GM12878 (cell line): ENCODE results near the gene TSKU. TPM values are rescaled to one million over a fixed set of nuclear protein-coding genes. Genes with fewer than 3 reads are reported as not detected.

Experiments
- ATAC-seq: fragments of 200-7000 bp; cut with Tn5 transposase; 3 replicates; pipeline ENCODE4 v1.9.1; 2020; ENCODE audit warnings: mild to moderate bottlenecking, moderate library complexity
- BruUV-seq: library from RNA; stranded (reverse); fragments of 400-500 nt; replicated peaks from 2 replicates; lab custom pipeline; 2021; lab: Mats Ljungman, UMichigan
- CTCF ChIA-PET: fragments of 300-600 bp; sonication (Branson Sonifier 250); formaldehyde crosslinking; extraction: SDS; loops from one replicate; lab custom pipeline; 2021; ENCODE audit warnings: inconsistent platforms; lab: Yijun Ruan, JAX
- POLR2A ChIA-PET: fragments of 350-600 bp; formaldehyde crosslinking; extraction: SDS; loops from one replicate; lab custom pipeline; 2021; ENCODE audit warnings: inconsistent platforms; lab: Charles Lee
- RAD21 ChIA-PET: fragments of 300-600 bp; sonication (Branson Sonifier 250); formaldehyde crosslinking; loops from one replicate; lab custom pipeline; 2023; ENCODE audit warnings: antibody characterized with exemption; ENCODE audit not compliant: unreplicated experiment; lab: Charles Lee
- SMC1A ChIA-PET: fragments of 300-600 bp; sonication (Branson Sonifier 250); formaldehyde crosslinking; loops from one replicate; lab custom pipeline; 2023; ENCODE audit not compliant: unreplicated experiment, uncharacterized antibody; lab: Charles Lee
- DNase-seq: peaks from one replicate; pipeline ENCODE4 v3.0.0-alpha.2; 2011; ENCODE audit warnings: low read depth, low spot score
- FAIRE-seq: peaks from 3 replicates; lab custom pipeline; 2011; peaks lifted over from hg19 to GRCh38; lab: Jason Lieb, UNC
- H2AFZ ChIP-seq: 2 replicates; pipeline ENCODE4 v1.6.0; 2011; ENCODE audit warnings: low read depth, low read length, control low read depth; ENCODE audit not compliant: control insufficient read depth
- H3K27ac ChIP-seq: 2 replicates; pipeline ENCODE4 v1.5.1; 2011; ENCODE audit warnings: control low read depth; ENCODE audit not compliant: control insufficient read depth, insufficient read depth
- H3K27me3 ChIP-seq, 2 experiments: replicated peaks in 1 of 2; 2 replicates each; pipeline versions ENCODE4 v1.6.0 to v1.6.1; 2011; ENCODE audit warnings: low read length in 1 of 2; ENCODE audit not compliant: control insufficient read depth in 2 of 2, insufficient read depth in 2 of 2
- H3K36me3 ChIP-seq, 2 experiments: 2 replicates each; pipeline ENCODE4 v1.5.1; 2011; ENCODE audit warnings: low read length in 1 of 2; ENCODE audit not compliant: control insufficient read depth in 2 of 2, insufficient read depth in 2 of 2
- H3K4me1 ChIP-seq: 2 replicates; pipeline ENCODE4 v1.6.1; 2011; ENCODE audit warnings: mild to moderate bottlenecking, low read length, moderate library complexity, mixed read lengths; ENCODE audit not compliant: control insufficient read depth, insufficient read depth
- H3K4me2 ChIP-seq: 2 replicates; pipeline ENCODE4 v1.6.0; 2011; ENCODE audit warnings: control low read depth; ENCODE audit not compliant: control insufficient read depth, insufficient read depth
- H3K4me3 ChIP-seq: fragments of 200-600 bp; sonication (generic); 2 replicates; pipeline ENCODE4 v1.5.1; 2016
- H3K79me2 ChIP-seq: 2 replicates; pipeline ENCODE4 v1.6.0; 2011; ENCODE audit warnings: low read length; ENCODE audit not compliant: control insufficient read depth, insufficient read depth
- H3K9ac ChIP-seq: 2 replicates; pipeline ENCODE4 v1.8.0; 2011; ENCODE audit warnings: low read length, control low read depth, mixed read lengths; ENCODE audit not compliant: control insufficient read depth, insufficient read depth
- H3K9me3 ChIP-seq: replicated peaks from 3 replicates; pipeline ENCODE4 v1.5.1; 2011; ENCODE audit warnings: mild to moderate bottlenecking, low read length; ENCODE audit not compliant: control insufficient read depth, insufficient read depth
- H4K20me1 ChIP-seq: 2 replicates; pipeline ENCODE4 v1.6.0; 2011; ENCODE audit not compliant: control insufficient read depth, insufficient read depth
- HDGF ChIP-seq: fragments of 450-650 bp; IDR thresholded peaks from 2 replicates; pipeline ENCODE4 v1.6.1; 2016; ENCODE audit warnings: antibody characterized with exemption
- NFYB ChIP-seq: IDR thresholded peaks from 2 replicates; pipeline ENCODE4 v1.6.1; 2011; ENCODE audit warnings: low read depth, mild to moderate bottlenecking, low read length, improper control_type of control experiment, moderate library complexity; ENCODE audit not compliant: insufficient read depth
- PRDM15 ChIP-seq: fragments of 450-650 bp; formaldehyde crosslinking; IDR thresholded peaks from 2 replicates; pipeline ENCODE4 v1.4.0; 2020; ENCODE audit warnings: mild to moderate bottlenecking, moderate library complexity
- RCOR1 ChIP-seq: conservative IDR thresholded peaks from 2 replicates; pipeline ENCODE4 v1.6.1; 2012; ENCODE audit warnings: low read depth, low read length, improper control_type of control experiment
- SIN3A ChIP-seq: IDR thresholded peaks from 2 replicates; pipeline ENCODE4 v1.6.1; 2012; ENCODE audit warnings: low read depth, low read length, improper control_type of control experiment
- SMARCA5 ChIP-seq: fragments of 450-650 bp; IDR thresholded peaks from 2 replicates; pipeline ENCODE4 v1.6.1; 2017; ENCODE audit warnings: mild to moderate bottlenecking
- WGBS: methylation state at CpG from one replicate; pipeline ENCODE4 v1.1.6; 2016; ENCODE audit warnings: low lambda C conversion rate; ENCODE audit not compliant: insufficient replicate concordance, insufficient coverage; ENCODE audit errors: missing lambda C conversion rate; 5-methylcytosine and 5-hydroxymethylcytosine counted together
- in situ Hi-C: fragments of 300-500 bp; cut with MboI; formaldehyde crosslinking; loops from 9 replicates; pipeline ENCODE4 v1.14.3; 2018; ENCODE audit warnings: mixed read lengths
- intact Hi-C: fragments of 100-400 bp; cut with micrococcal nuclease; formaldehyde crosslinking; loops from one replicate; pipeline ENCODE4 v1.14.2; 2022; ENCODE audit not compliant: unreplicated experiment
- polyA plus RNA-seq, 11 experiments: library from polyadenylated mRNA; depleted of rRNA in 4 of 11; unstranded in 6 of 11; stranded (reverse) in 5 of 11; fragments of >200 nt; fragmentation: Nextera tagmentation in 4 of 11; fragmentation: Illumina TruSeq in 1 of 11; extraction: Ambion mirVana in 4 of 11; extraction: Trizol in 1 of 11; gene quantifications; 1 replicate in 1 of 11; 2 replicates in 10 of 11; pipeline versions ENCODE4 v1.2.1 to v1.2.3, GENCODE V29; 2011 to 2016; ENCODE audit warnings: inconsistent platforms in 2 of 11, missing spikeins in 2 of 11, low read depth in 1 of 11
- total RNA-seq, 4 experiments: library from RNA; depleted of rRNA in 3 of 4; stranded (reverse); fragments of >200 nt in 3 of 4; fragmentation: Illumina TruSeq in 1 of 4; extraction: Trizol in 1 of 4; gene quantifications; 2 replicates each; pipeline versions ENCODE4 v1.2.1 to v1.2.3, GENCODE V29; 2013 to 2021

TSKU gene
- total and polyA plus RNA-seq, 10 of the 15 experiments (the other 5 are each of a cell fraction or from before 2014, with no cell fraction given): 0.04 to 1.5 (median 0.62) TPM

DNA sequence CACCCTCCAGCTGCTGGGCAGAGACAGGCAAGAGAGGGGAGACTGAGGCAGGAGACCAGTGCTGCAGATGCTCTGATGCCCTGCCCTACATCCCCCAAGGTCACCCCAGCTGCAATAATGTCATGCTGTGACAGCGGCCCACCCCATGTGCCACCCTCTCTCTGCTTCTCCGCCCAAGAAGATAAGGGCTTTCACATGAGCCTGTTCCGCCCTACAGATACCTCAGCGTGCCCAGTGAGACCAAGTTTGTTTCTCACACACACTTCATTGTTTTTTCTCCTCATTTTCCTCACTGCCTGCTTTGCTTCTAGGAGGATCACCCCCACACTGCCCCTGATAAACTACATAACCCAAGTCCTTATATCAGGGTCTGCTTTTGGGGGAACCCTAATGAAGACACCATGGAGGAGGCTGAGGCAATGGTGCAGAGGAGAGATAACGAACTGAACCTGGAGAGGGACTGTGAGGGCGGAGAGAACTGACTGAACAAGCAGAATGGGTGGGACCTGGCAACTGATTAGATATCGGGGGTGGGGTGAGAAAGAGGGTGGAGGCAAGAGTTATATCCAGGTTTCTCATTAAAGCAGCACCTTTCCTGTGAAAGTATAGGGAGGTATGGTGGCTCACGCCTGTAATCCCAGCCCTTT lies 37.5 kb upstream of the TSKU start:
- H3K27me3 ChIP-seq: peaks cover 0 to 2% of the 10 kb centered on the region in 2 experiments; a peak in 3 of 4 replicates
- H2AFZ ChIP-seq: no peak overlapping the region
- no peak overlapping the region for H3K4me3 ChIP-seq
- SMC1A ChIA-PET: no interaction called here
- POLR2A ChIA-PET: no interaction called here
- RAD21 ChIA-PET: no interaction called here
- no peaks in the 10 kb centered on the region for H3K79me2 ChIP-seq
- no peak overlapping the region for H3K27ac ChIP-seq
- H3K4me1 ChIP-seq: no peaks in the 10 kb centered on the region
- no peak for DNase-seq
- intact Hi-C loops: no loop called here
- ATAC-seq: no peak
- H3K9me3 ChIP-seq: no peaks in the 10 kb centered on the region
- no peaks in the 10 kb centered on the region for H4K20me1 ChIP-seq
- no peak overlapping the region for H3K4me2 ChIP-seq
- H3K36me3 ChIP-seq: no peaks in the 10 kb centered on the region
- no peak for FAIRE-seq
- CTCF ChIA-PET: no interaction called here
- TF ChIP-seq NFYB (no peak), RCOR1 (no peak), SMARCA5 (no peak), HDGF (no peak), PRDM15 (no peak), SIN3A (no peak)
- WGBS: 29% methylated on average over 8 of the region's 8 CpGs
- in situ Hi-C loops: no loop called here
- no TSS peak for BruUV-seq
- H3K9ac ChIP-seq: no peak overlapping the region
